ENCODE results near the gene SCTR. TPM values are rescaled to one million over a fixed set of nuclear protein-coding genes. Genes with fewer than 3 reads are reported as not detected.

SCTR gene
- total and polyA plus RNA-seq, 2 of the 8 experiments (the other 6 are each of a cell fraction or from before 2014, with no cell fraction given) = 0.15 TPM; not detected in 1

DNA sequence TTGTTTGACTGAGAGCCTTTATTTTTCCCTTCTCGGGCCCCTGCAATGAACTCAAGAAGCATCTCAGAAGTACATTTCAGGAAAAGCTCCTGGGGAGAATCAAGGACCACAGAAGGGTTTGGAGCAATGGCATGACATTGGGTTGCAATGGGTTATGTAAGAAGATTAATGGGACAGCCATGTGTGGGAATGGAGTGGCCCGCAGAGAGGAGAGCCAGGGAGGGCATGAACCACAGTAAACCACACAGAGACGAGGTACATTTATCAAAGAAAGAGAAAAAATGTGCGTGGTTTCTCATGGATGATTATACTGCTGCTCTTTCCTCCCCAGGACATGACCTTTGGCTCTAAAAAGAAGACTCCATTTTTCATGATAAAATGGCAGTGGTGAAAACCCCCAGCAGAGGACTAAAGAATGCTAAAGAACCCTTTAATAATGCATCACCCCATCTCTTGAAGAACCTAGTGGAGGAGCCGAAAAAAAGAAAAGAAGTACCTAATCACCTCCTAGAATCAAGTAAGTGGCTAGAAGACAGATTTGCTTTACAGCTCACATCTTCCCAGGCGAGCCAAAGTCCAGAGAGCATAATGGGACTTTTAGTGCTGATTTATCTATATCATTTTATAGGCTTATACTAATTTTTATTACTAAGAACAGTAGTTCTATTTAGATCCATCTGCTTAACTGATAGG lies 21.6 kb upstream of the SCTR start (continued):
- TF ChIP-seq CBX8 (IDR thresholded peaks at IDR 0.05; ENCODE audit: borderline replicate concordance, low read depth, low read length) = no peak
- TF ChIP-seq EZH2 (IDR thresholded peaks at IDR 0.05; ENCODE audit: low read depth, low read length, severe bottlenecking) = no peak
- no peak for TF ChIP-seq RBBP5 (IDR thresholded peaks at IDR 0.05; ENCODE audit: borderline replicate concordance, low read depth, low read length)
- TF ChIP-seq KDM4A (IDR thresholded peaks at IDR 0.05; ENCODE audit: low read depth, low read length, severe bottlenecking) = no peak
- no peak for TF ChIP-seq RXRA (IDR thresholded peaks at IDR 0.05; ENCODE audit: insufficient read depth, low read depth, low read length)

Measured in H1 (cell line).